ENCODE results near the gene MT1A. TPM values are rescaled to one million over a fixed set of nuclear protein-coding genes. Genes with fewer than 3 reads are reported as not detected.

The MT1A gene
- total and polyA plus RNA-seq, 2 of the 8 experiments (the other 6 are each of a cell fraction or from before 2014, with no cell fraction given): not detected

DNA sequence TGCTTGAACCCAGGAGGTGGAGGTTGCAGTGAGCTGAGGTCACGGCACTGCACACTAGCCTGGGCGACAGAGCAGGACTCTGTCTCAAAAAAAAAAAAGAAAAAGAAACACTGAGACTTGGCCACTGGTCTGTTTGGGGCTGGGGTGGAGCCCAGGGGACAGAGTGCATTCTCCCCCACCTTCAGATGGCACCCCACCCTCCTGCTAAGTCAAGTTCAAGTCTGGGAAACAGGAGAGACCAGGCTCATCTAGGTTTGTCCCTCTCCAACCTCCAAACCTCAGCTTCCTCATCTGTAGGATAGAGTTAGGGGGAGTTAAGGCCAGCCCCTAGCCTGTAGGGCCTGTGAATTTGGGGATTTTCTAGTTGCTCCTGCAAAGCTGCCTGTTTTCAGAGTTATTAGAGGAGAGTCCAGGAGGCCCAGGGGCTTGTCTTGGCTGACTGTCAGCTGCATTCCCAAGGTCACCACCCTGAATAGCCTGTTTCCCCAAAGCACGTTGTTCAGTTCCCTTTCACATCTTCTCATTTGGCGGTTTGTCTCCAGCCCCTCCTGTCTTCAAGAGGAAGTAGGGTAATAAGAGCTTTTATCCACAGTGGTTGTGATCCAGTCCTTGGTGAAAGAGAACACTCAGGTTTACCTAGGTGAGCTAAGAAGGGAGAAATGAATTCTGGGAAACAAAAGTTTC lies 46.9 kb upstream of the MT1A start:
- Histone ChIP-seq H2BK15ac (ENCODE audit: low read length) (no peak overlapping the region), H3K23me2 (ENCODE audit: low read depth, low read length) (peaks cover 8% of the 10 kb centered on the region; the same call in 1 of the 2 replicates), H3K9me3 (ENCODE audit: insufficient read depth in 2 of 2, low read depth in 1 of 2, low read length in 1 of 2) (no peaks in the 10 kb centered on the region), H2BK120ac (replicated peaks; ENCODE audit: low read depth, low read length) (no peak overlapping the region), H3K4ac (replicated peaks; ENCODE audit: insufficient read length, low read depth, low read length) (no peak overlapping the region), H3K27me3 (replicated peaks in 1 of 4; ENCODE audit: control insufficient read depth in 3 of 4, extremely low read depth in 1 of 4, insufficient read depth in 3 of 4, low read length in 3 of 4) (peaks cover 20 to 52% (median 43%) of the 10 kb centered on the region in 4 experiments), H3K18ac (ENCODE audit: extremely low read depth, low read length) (no peak overlapping the region), H4K5ac (ENCODE audit: insufficient read length, low read depth, low read length) (no peak overlapping the region), H3K23ac (ENCODE audit: insufficient read length) (no peak overlapping the region), H3K4me1 (replicated peaks in 1 of 4; ENCODE audit: control insufficient read depth in 3 of 4, insufficient read depth in 4 of 4, low read length in 3 of 4) (peaks cover 0 to 13% (median 4%) of the 10 kb centered on the region in 4 experiments; a peak in 5 of 7 replicates), H3K14ac (ENCODE audit: insufficient read length) (no peak overlapping the region), H3K36me3 (ENCODE audit: control insufficient read depth in 2 of 4, insufficient read depth in 4 of 4, low read length in 3 of 4) (no peaks in the 10 kb centered on the region), H3K27ac (ENCODE audit: low read depth, low read length) (no peak overlapping the region), H2BK5ac (ENCODE audit: low read depth, low read length) (no peak overlapping the region), H2AK5ac (ENCODE audit: low read depth, low read length) (no peak overlapping the region), H3K79me2 (ENCODE audit: control insufficient read depth in 1 of 2, insufficient read depth in 2 of 2, low read length in 2 of 2) (no peaks in the 10 kb centered on the region), H2BK12ac (ENCODE audit: low read depth, low read length) (no peak overlapping the region), H3K4me2 (ENCODE audit: insufficient read depth in 1 of 2, low read depth in 2 of 2, low read length in 2 of 2) (no peak overlapping the region), H3K4me3 (ENCODE audit: extremely low read depth in 1 of 4, insufficient read depth in 2 of 4, low read depth in 3 of 4, low read length in 4 of 4) (no peak overlapping the region), H3K79me1 (ENCODE audit: low read depth, low read length) (no peaks in the 10 kb centered on the region), H4K20me1 (replicated peaks in 1 of 2; ENCODE audit: control insufficient read depth in 1 of 2, insufficient read depth in 2 of 2, low read length in 2 of 2) (peaks cover 2 to 4% of the 10 kb centered on the region in 2 experiments), H3K9ac (replicated peaks in 1 of 4; ENCODE audit: extremely low read depth in 1 of 4, low read depth in 3 of 4, low read length in 3 of 4) (no peak overlapping the region), H4K8ac (ENCODE audit: extremely low read depth, insufficient read depth, low read length) (no peak overlapping the region), H2AFZ (ENCODE audit: low read length) (no peak overlapping the region), H3K56ac (replicated peaks; ENCODE audit: insufficient read length, low read depth, low read length) (no peak overlapping the region), H2BK20ac (ENCODE audit: low read length) (no peak overlapping the region), H4K91ac (replicated peaks; ENCODE audit: insufficient read length, low read length) (no peak overlapping the region)
- FAIRE-seq (no peak), DNase-seq (ENCODE audit: low read depth in 1 of 2, low spot score in 2 of 2) (no peak)
- ChIA-PET POLR2A (ENCODE audit: partially characterized antibody) (interaction anchor here (0.6 to 1.3 kb wide), 2 partner anchors 10 to 96 kb away, joined by 3 read pairs; no protein-coding TSS in a partner anchor), CTCF (ENCODE audit: partially characterized antibody) (interaction anchor here (0.9 to 3.3 kb wide), 9 partner anchors 9 to 85 kb away, joined by 3 to 25 read pairs (median 4); no protein-coding TSS in a partner anchor)
- WGBS, 2 experiments (ENCODE audit: extremely low coverage in 1 of 2, insufficient coverage in 1 of 2, insufficient read length in 1 of 2, insufficient replicate concordance in 2 of 2, low coverage in 1 of 2, low lambda C conversion rate in 2 of 2, missing lambda C conversion rate in 1 of 2): 71% methylated on average over 4 of the region's 4 CpGs; no CpG with 5 or more reads in 1 of the 2 experiments
- TF ChIP-seq CEBPB (IDR thresholded peaks at IDR 0.05; ENCODE audit: low read depth, low read length) (no peak), SAP30 (IDR thresholded peaks at IDR 0.05; ENCODE audit: insufficient read depth, insufficient replicate concordance, low read length) (no peak), TAF7 (optimal IDR thresholded peaks at IDR 0.05; ENCODE audit: borderline replicate concordance, low read depth, low read length) (no peak), PHF8 (conservative IDR thresholded peaks at IDR 0.05; ENCODE audit: low read depth, low read length) (no peak), RAD21 (IDR thresholded peaks at IDR 0.05 in 1 of 2, conservative IDR thresholded peaks at IDR 0.05 in 1 of 2; ENCODE audit: low read depth in 2 of 2, low read length in 2 of 2) (no peak), YY1 (IDR thresholded peaks at IDR 0.05; ENCODE audit: low read depth, low read length) (no peak), RNF2 (IDR thresholded peaks at IDR 0.05; ENCODE audit: borderline replicate concordance, low read depth, low read length, missing control alignments, poor library complexity, severe bottlenecking) (no peak), TAF1 (IDR thresholded peaks at IDR 0.05; ENCODE audit: low read depth, low read length) (no peak), ATF3 (IDR thresholded peaks at IDR 0.05; ENCODE audit: insufficient read depth, low read depth, low read length) (no peak), TEAD4 (IDR thresholded peaks at IDR 0.05; ENCODE audit: low read depth, low read length) (no peak), CBX5 (IDR thresholded peaks at IDR 0.05; ENCODE audit: low read depth, low read length) (no peak)

All from H1 (cell line).